H9 (cell line): ENCODE data around the gene CCT3. TPM values are rescaled to one million over a fixed set of nuclear protein-coding genes. Genes with fewer than 3 reads are reported as not detected.

Experiments
- DNase-seq: peaks from one replicate; pipeline ENCODE4 v3.0.0-alpha.2; 2017
- H2AFZ ChIP-seq: one replicate; pipeline ENCODE4 v1.6.1; 2013; ENCODE audit warnings: mild to moderate bottlenecking, low read length, control low read depth, moderate library complexity
- H2AK5ac ChIP-seq: 2 replicates; pipeline ENCODE4 v1.6.1; 2013; ENCODE audit warnings: low read length, control low read depth, mixed read lengths; ENCODE audit not compliant: insufficient read length
- H2BK120ac ChIP-seq: one replicate; pipeline ENCODE4 v1.6.1; 2013; ENCODE audit warnings: low read depth, mild to moderate bottlenecking, low read length, control low read depth, inconsistent platforms; ENCODE audit not compliant: poor library complexity, severe bottlenecking
- H2BK12ac ChIP-seq: 2 replicates; pipeline ENCODE4 v1.6.1; 2013; ENCODE audit warnings: low read length, control low read depth, mixed read lengths, low read depth; ENCODE audit not compliant: insufficient read length
- H2BK15ac ChIP-seq: 2 replicates; pipeline ENCODE4 v1.6.1; 2013; ENCODE audit warnings: low read depth, low read length, control low read depth
- H2BK20ac ChIP-seq: one replicate; pipeline ENCODE4 v1.6.1; 2013; ENCODE audit warnings: low read depth, mild to moderate bottlenecking, low read length, control low read depth, inconsistent platforms; ENCODE audit not compliant: poor library complexity, severe bottlenecking
- H2BK5ac ChIP-seq: 2 replicates; pipeline ENCODE4 v1.6.1; 2013; ENCODE audit warnings: low read length, control low read depth, mixed read lengths; ENCODE audit not compliant: insufficient read length
- H3K14ac ChIP-seq: 2 replicates; pipeline ENCODE4 v1.6.1; 2013; ENCODE audit warnings: low read length, control low read depth; ENCODE audit not compliant: insufficient read depth
- H3K18ac ChIP-seq: 2 replicates; pipeline ENCODE4 v1.6.1; 2013; ENCODE audit warnings: low read depth, mild to moderate bottlenecking, mixed read lengths, low read length, control low read depth; ENCODE audit not compliant: insufficient read length
- H3K23ac ChIP-seq: 2 replicates; pipeline ENCODE4 v1.6.1; 2013; ENCODE audit warnings: low read length, control low read depth, mixed read lengths, low read depth; ENCODE audit not compliant: insufficient read length
- H3K23me2 ChIP-seq: 2 replicates; pipeline ENCODE4 v1.6.1; 2013; ENCODE audit warnings: low read depth, mild to moderate bottlenecking, mixed read lengths, low read length, control low read depth; ENCODE audit not compliant: insufficient read length, poor library complexity, severe bottlenecking
- H3K27ac ChIP-seq: 2 replicates; pipeline ENCODE4 v1.5.1; 2013; ENCODE audit warnings: low read length, control low read depth, mixed read lengths, low read depth; ENCODE audit not compliant: insufficient read length
- H3K27me3 ChIP-seq: 2 replicates; pipeline ENCODE4 v1.6.1; 2013; ENCODE audit warnings: low read length, control low read depth, inconsistent platforms; ENCODE audit not compliant: insufficient read depth
- H3K4ac ChIP-seq: 2 replicates; pipeline ENCODE4 v1.6.1; 2013; ENCODE audit warnings: low read depth, mild to moderate bottlenecking, control low read depth, inconsistent platforms, low read length, moderate library complexity
- H3K4me1 ChIP-seq: 2 replicates; pipeline ENCODE4 v1.6.1; 2013; ENCODE audit warnings: low read length, control low read depth, inconsistent platforms; ENCODE audit not compliant: insufficient read depth
- H3K4me2 ChIP-seq: 2 replicates; pipeline ENCODE4 v1.6.1; 2013; ENCODE audit warnings: low read length, control low read depth, mixed read lengths; ENCODE audit not compliant: insufficient read length, insufficient read depth
- H3K56ac ChIP-seq: 2 replicates; pipeline ENCODE4 v1.6.1; 2013; ENCODE audit warnings: low read depth, mild to moderate bottlenecking, mixed read lengths, low read length, control low read depth; ENCODE audit not compliant: insufficient read length
- H3K79me1 ChIP-seq: 2 replicates; pipeline ENCODE4 v1.6.1; 2013; ENCODE audit warnings: low read depth, mild to moderate bottlenecking, moderate library complexity, low read length, control low read depth, inconsistent platforms; ENCODE audit not compliant: insufficient read depth, poor library complexity, severe bottlenecking
- H3K79me2 ChIP-seq: 2 replicates; pipeline ENCODE4 v1.6.1; 2013; ENCODE audit warnings: low read length, control low read depth, inconsistent platforms; ENCODE audit not compliant: insufficient read depth
- H3K9ac ChIP-seq: 2 replicates; pipeline ENCODE4 v1.6.1; 2013; ENCODE audit warnings: low read length, control low read depth, mixed read lengths; ENCODE audit not compliant: insufficient read length; ENCODE audit errors: extremely low read depth
- H3K9me3 ChIP-seq: one replicate; pipeline ENCODE4 v1.6.1; 2013; ENCODE audit warnings: low read depth, low read length, inconsistent platforms; ENCODE audit not compliant: control insufficient read depth
- H3T11ph ChIP-seq: one replicate; pipeline ENCODE4 v1.6.1; 2013; ENCODE audit warnings: mild to moderate bottlenecking, low read length, control low read depth, inconsistent platforms
- H4K20me1 ChIP-seq: one replicate; pipeline ENCODE4 v1.6.1; 2013; ENCODE audit not compliant: control insufficient read depth, insufficient read length, insufficient read depth
- H4K5ac ChIP-seq: 2 replicates; pipeline ENCODE4 v1.6.1; 2013; ENCODE audit warnings: low read depth, mild to moderate bottlenecking, mixed read lengths, low read length, control low read depth; ENCODE audit not compliant: insufficient read length
- H4K8ac ChIP-seq: replicated peaks from 2 replicates; pipeline ENCODE4 v1.6.1; 2013; ENCODE audit warnings: low read length, control low read depth, mixed read lengths, low read depth; ENCODE audit not compliant: insufficient read length
- H4K91ac ChIP-seq: 2 replicates; pipeline ENCODE4 v1.6.1; 2013; ENCODE audit warnings: low read depth, mild to moderate bottlenecking, moderate library complexity, mixed read lengths, low read length, control low read depth; ENCODE audit not compliant: insufficient read length
- H3K27ac Mint-ChIP-seq, 3 experiments: 2 replicates in 2 of 3; 3 replicates in 1 of 3; pipeline ENCODE4 v1.8.0; 2020 to 2021; ENCODE audit warnings: mixed read lengths in 3 of 3, mild to moderate bottlenecking in 1 of 3, moderate library complexity in 1 of 3
- H3K27me3 Mint-ChIP-seq: 2 replicates; pipeline ENCODE4 v1.8.0; 2021; ENCODE audit warnings: low read depth, mild to moderate bottlenecking, moderate library complexity, mixed read lengths
- H3K36me3 Mint-ChIP-seq, 3 experiments: 2 replicates in 2 of 3; 3 replicates in 1 of 3; pipeline ENCODE4 v1.8.0; 2020 to 2021; ENCODE audit warnings: low read depth in 3 of 3, mixed read lengths in 3 of 3; ENCODE audit not compliant: insufficient read depth in 1 of 3
- H3K4me1 Mint-ChIP-seq, 2 experiments: 2 replicates each; pipeline ENCODE4 v1.8.0; 2020; ENCODE audit warnings: mixed read lengths in 2 of 2
- H3K4me3 Mint-ChIP-seq, 2 experiments: 2 replicates in 1 of 2; 3 replicates in 1 of 2; pipeline ENCODE4 v1.8.0; 2020 to 2021; ENCODE audit warnings: mild to moderate bottlenecking in 2 of 2, mixed read lengths in 2 of 2, moderate library complexity in 1 of 2
- H3K9me3 Mint-ChIP-seq, 2 experiments: 2 replicates in 1 of 2; 3 replicates in 1 of 2; pipeline ENCODE4 v1.8.0; 2020; ENCODE audit warnings: mild to moderate bottlenecking in 2 of 2, mixed read lengths in 2 of 2, moderate library complexity in 1 of 2
- CTCF ChIP-seq: fragments of 200-600 bp; sonication (generic); conservative IDR thresholded peaks from 3 replicates; pipeline ENCODE4 v1.8.0; 2021; ENCODE audit warnings: antibody characterized with exemption, mild to moderate bottlenecking
- WGBS: extraction: QIAGEN DNeasy Blood & Tissue Kit; methylation state at CpG from one replicate; pipeline ENCODE4 v1.1.7; 2013; ENCODE audit warnings: missing lambda C conversion rate, low lambda C conversion rate, mixed read lengths; ENCODE audit not compliant: insufficient read length; ENCODE audit errors: extremely low coverage; 5-methylcytosine and 5-hydroxymethylcytosine counted together
- total RNA-seq: library from RNA; stranded (reverse); gene quantifications from 2 replicates; pipeline ENCODE4 v1.2.1, GENCODE V29; 2021

The CCT3 gene
- total RNA-seq, 1 experiment from 2014 or later, result 524 TPM

- no peak overlapping the region for H2AK5ac ChIP-seq
- H4K5ac ChIP-seq, result no peak overlapping the region
- H3K9ac ChIP-seq, result no peak overlapping the region
- no peaks in the 10 kb centered on the region for H3K27me3 ChIP-seq
- no peaks in the 10 kb centered on the region for H3K4me1 ChIP-seq
- Mint-ChIP-seq H3K4me3 (no peak overlapping the region), H3K27ac (no peak overlapping the region), H3K36me3 (no peaks in the 10 kb centered on the region), H3K4me1 (peaks cover 2 to 4% of the 10 kb centered on the region in 2 experiments; a peak in 3 of 4 replicates), H3K27me3 (peaks cover 21% of the 10 kb centered on the region), H3K9me3 (no peaks in the 10 kb centered on the region)
- H3K9me3 ChIP-seq, result no peaks in the 10 kb centered on the region
- H3K79me1 ChIP-seq, result no peaks in the 10 kb centered on the region
- H3K18ac ChIP-seq, result no peak overlapping the region
- no peak overlapping the region for H2BK5ac ChIP-seq
- no peak overlapping the region for H3K4ac ChIP-seq
- no peak overlapping the region for H2AFZ ChIP-seq
- no peak overlapping the region for H4K91ac ChIP-seq
- H3K27ac ChIP-seq, result no peak overlapping the region
- no peak overlapping the region for H3K4me2 ChIP-seq
- H3T11ph ChIP-seq, result no peak overlapping the region
- no peaks in the 10 kb centered on the region for H3K23me2 ChIP-seq
- no peak overlapping the region for H4K8ac ChIP-seq
- no peak overlapping the region for H2BK12ac ChIP-seq
- H3K56ac ChIP-seq, result no peak overlapping the region
- H3K23ac ChIP-seq, result no peak overlapping the region
- H2BK120ac ChIP-seq, result no peak overlapping the region
- H2BK20ac ChIP-seq, result no peak overlapping the region
- no peak for TF ChIP-seq CTCF
- no peaks in the 10 kb centered on the region for H4K20me1 ChIP-seq
- no peaks in the 10 kb centered on the region for H3K79me2 ChIP-seq
- WGBS, result no CpG with 5 or more reads among the region's 2 CpGs
- H2BK15ac ChIP-seq, result no peak overlapping the region
- H3K14ac ChIP-seq, result no peak overlapping the region
- no peak for DNase-seq
Observed at GRCh38 chr1:156376146-156376545, 38.1 kb upstream of the CCT3 start.
